Fibroblast of lung (primary cell): ENCODE data around the gene CORIN.
"Not testable (repeated sequence)": the region's sequence is repeated elsewhere in the genome, so short reads cannot be mapped to it uniquely, and the experiment has no call there.

Experiments used
- CTCF ChIP-seq, 2 donors: IDR thresholded peaks in 1 of 2; conservative IDR thresholded peaks in 1 of 2; 1 replicate in 1 of 2; 2 replicates in 1 of 2; pipeline ENCODE4 v1.5.1; 2011 to 2012; ENCODE audit warnings: low read length in 2 of 2, control low read depth in 1 of 2, inconsistent platforms in 1 of 2, low read depth in 1 of 2, mild to moderate bottlenecking in 1 of 2
- EZH2 ChIP-seq: IDR thresholded peaks from 2 replicates; pipeline ENCODE4 v1.5.1; 2012; ENCODE audit warnings: low read length, control low read depth, mild to moderate bottlenecking; ENCODE audit errors: missing control alignments

GRCh38 chr4:47550357-47550756, 287.5 kb downstream of the CORIN start:
- not testable (repeated sequence) for TF ChIP-seq CTCF (conservative IDR thresholded peaks at IDR 0.05 in 1 of 2, IDR thresholded peaks at IDR 0.05 in 1 of 2; ENCODE audit: low read depth in 1 of 2, low read length in 2 of 2); EZH2
